ENCODE results near the gene RPL26. TPM values are rescaled to one million over a fixed set of nuclear protein-coding genes. Genes with fewer than 3 reads are reported as not detected.
"Not testable (repeated sequence)": the region's sequence is repeated elsewhere in the genome, so short reads cannot be mapped to it uniquely, and the experiment has no call there.

Gene RPL26
- polyA plus RNA-seq, 1 donor, result 3,446 TPM

- DNase-seq (ENCODE audit: low read depth), result not testable (repeated sequence)
These were observed 11.5 kb upstream of the RPL26 start for GRCh38 chr17:8394497-8394896.

GRCh38 chr17:8393470-8394231, 10.7 kb upstream of the RPL26 start:
- no peak for DNase-seq (ENCODE audit: low read depth)

GRCh38 chr17:8392674-8393469, 9.9 kb upstream of the RPL26 start:
- DNase-seq (ENCODE audit: low read depth), result no peak

- DNase-seq (ENCODE audit: low read depth), result no peak
These were observed 9.3 kb upstream of the RPL26 start for GRCh38 chr17:8392274-8392673.

- DNase-seq (ENCODE audit: low read depth), result no peak
These were observed 8.7 kb upstream of the RPL26 start for GRCh38 chr17:8391711-8392110.

GRCh38 chr17:8387914-8388651, 5.1 kb upstream of the RPL26 start:
- no peak for DNase-seq (ENCODE audit: low read depth)

- DNase-seq (ENCODE audit: low read depth), result no peak
These were observed 3.8 kb upstream of the RPL26 start for GRCh38 chr17:8386841-8387240.

- DNase-seq (ENCODE audit: low read depth), result no peak
These were observed 1.9 kb upstream of the RPL26 start for GRCh38 chr17:8384801-8385378.

- no peak for DNase-seq (ENCODE audit: low read depth)
These were observed 182 bp downstream of the RPL26 start for GRCh38 chr17:8382880-8383142.

- DNase-seq (ENCODE audit: low read depth), result no peak
These were observed 727 bp downstream of the RPL26 start for GRCh38 chr17:8382052-8382879.

- no peak for DNase-seq (ENCODE audit: low read depth)
These were observed 2.9 kb downstream of the RPL26 start for GRCh38 chr17:8380049-8380448.

- not testable (repeated sequence) for DNase-seq (ENCODE audit: low read depth)
These were observed 4.9 kb downstream of the RPL26 start for GRCh38 chr17:8378117-8378516.

GRCh38 chr17:8377422-8377821, 5.6 kb downstream of the RPL26 start:
- no peak for DNase-seq (ENCODE audit: low read depth)

GRCh38 chr17:8376271-8377067, 6.5 kb downstream of the RPL26 start, which contains the start of gene KRABD2:
TSS of gene KRABD2 (minus strand) at chr17:8376704.
- peak; percentile 41 for DNase-seq (ENCODE audit: low read depth)

- DNase-seq (ENCODE audit: low read depth), result no peak
These were observed 7.2 kb downstream of the RPL26 start for GRCh38 chr17:8375738-8376259.

GRCh38 chr17:8373856-8374255, 9.1 kb downstream of the RPL26 start:
- DNase-seq (ENCODE audit: low read depth), result not testable (repeated sequence)

GRCh38 chr17:8372422-8372821, 10.6 kb downstream of the RPL26 start:
- DNase-seq (ENCODE audit: low read depth), result no peak

GRCh38 chr17:8371786-8372185, 11.2 kb downstream of the RPL26 start:
- DNase-seq (ENCODE audit: low read depth), result no peak

GRCh38 chr17:8369944-8370343, 13.0 kb downstream of the RPL26 start:
- no peak for DNase-seq (ENCODE audit: low read depth)

- no peak for DNase-seq (ENCODE audit: low read depth)
These were observed 14.8 kb downstream of the RPL26 start for GRCh38 chr17:8368193-8368592.

Data from forelimb muscle (tissue), 1 donor.